Stimulated activated CD4-positive, alpha-beta T cell treated with anti-CD3 and anti-CD28 coated beads, Interleukin-4, amount 100 ng/mL, for 48 hours (primary cell): ENCODE data around the gene ARHGAP40.

Experiments
- DNase-seq, 2 donors: peaks; one replicate each; pipeline ENCODE4 v3.0.0-alpha.2; 2020; ENCODE audit warnings: low read depth in 2 of 2

The ARHGAP40 gene

DNA sequence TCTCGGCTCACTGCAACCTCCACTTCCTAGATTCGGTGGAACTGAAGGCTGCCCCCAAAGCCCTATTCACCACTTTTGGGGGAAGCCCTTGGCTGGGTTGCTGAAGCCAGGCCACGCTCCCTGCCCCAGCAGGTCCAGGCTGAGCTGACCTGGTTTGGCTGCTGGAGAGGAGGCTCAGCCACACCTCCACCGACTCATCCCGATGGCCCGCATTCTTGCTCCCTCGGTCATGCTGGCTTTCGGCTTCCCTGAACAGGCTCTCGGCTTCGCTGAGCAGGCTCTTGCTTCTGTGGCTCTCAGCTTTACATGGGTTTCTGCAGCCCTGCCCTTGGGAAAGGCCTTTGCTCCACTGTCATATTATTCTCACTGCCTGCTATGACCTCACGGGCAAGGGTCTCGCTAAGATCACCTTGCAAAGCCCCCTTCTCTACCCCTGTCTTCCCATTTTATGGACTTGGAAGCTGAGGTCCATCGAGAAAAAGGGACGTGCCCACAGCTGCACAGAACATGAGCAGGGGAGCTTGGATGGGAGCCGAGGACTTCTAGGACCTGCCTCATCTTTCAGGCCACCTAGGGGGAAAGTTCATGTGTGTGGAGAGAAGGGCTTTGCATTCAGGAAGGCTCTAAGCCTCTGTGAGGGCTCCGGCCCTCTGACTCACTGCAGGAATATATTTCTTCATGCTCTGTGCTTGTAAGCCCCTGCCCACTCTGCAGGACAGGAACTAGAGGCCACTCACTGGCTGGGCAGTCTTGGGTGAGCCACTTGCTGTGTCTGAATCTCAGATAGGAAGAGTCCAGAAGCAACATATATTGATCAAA is 15.6 kb downstream of the ARHGAP40 start:
- no peak for DNase-seq

DNA sequence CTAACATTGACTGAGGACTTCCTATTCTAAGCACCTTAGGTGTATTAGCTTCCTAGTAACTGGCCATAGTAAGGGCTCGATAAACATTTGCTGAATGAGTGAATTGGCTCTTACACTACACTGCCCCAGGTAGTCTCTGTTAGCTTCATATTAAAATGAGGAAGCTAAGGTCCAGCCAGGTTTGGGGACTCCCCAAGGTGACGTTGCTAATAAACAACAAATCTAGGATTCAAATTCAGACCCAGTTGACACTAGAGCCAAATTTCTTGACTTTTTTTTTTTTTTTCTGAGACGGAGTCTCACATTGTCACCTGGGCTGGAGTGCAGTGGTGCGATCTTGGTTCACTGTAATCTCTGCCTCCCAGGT is 16.2 kb downstream of the ARHGAP40 start:
- DNase-seq, result no peak

DNA sequence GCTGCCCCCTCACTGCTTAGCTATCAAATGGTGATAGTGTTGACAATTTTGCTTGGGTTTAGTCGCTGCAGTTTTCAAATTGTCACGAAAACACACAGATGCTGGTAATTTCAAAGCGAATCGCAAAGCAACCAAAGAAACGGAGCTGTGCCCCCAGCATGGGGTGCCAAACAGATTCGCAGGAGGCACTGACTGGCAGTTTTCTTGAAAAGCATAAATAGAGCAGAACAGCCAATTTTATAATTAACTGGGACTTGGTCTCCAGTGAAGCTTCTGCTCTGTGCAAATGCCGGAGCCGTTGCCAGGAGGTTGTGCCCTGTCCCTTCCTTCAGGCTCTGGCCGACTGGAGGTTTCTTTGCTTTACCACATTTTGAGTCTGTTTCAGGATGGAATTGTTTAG is 18.8 kb downstream of the ARHGAP40 start:
- no peak for DNase-seq

DNA sequence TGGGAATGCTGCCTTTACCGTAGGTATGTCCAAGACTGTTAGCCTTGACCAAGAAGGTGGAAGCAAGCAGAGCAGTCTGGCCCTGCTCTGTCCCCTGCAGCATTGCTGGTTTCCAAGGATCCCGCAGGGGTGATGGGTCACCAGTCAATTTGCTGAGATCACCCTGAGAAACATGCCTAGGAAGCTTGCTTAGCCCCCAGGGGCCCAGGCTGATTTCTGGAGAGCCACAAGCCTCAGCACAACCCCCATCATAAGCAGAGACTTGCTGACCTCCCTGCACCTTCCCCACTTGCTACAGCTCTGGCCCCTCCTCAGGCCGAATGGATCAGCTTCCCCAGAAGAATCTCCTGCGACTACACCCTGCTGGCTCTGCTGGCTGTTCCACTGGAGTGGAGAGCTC is 21.5 kb downstream of the ARHGAP40 start:
- DNase-seq, result no peak

DNA sequence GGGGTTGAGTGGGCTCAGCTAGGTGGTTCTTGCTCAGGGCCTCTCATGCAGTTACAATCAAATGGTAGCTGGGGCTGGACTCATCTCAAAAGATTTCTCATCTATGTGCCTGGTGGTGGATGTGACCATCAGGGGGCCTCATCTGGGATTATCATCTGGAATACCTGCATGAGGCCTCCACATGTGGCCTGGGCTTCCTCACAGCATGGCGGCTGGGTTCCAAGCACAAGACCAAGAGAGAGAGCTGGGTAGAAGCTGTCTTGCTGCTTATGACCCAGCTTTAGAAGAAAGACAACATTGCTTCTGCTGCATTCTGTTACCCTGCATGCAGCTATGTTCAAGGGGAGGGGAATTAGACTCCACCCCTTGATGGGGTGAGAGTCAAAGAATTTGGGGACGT is 22.5 kb downstream of the ARHGAP40 start:
- no peak for DNase-seq

DNA sequence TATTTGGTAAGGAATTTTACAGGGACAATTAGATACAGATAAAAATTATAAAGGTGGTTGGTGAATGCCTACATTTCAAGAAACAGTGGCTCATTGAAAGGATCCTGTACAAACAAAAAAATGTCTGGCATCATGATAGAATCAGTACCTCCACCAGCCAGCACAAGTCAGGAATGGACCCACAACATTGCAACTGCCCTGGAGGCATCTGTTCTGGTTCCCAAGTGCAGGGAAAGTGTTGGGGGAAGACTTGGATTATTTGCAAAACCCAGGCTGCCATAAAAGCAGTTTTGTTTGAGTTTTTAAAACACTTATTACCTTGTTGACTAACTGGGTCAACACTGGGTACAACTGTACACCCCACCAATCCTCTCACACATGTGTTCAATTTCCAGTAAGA is 24.3 kb downstream of the ARHGAP40 start:
- no peak for DNase-seq

DNA sequence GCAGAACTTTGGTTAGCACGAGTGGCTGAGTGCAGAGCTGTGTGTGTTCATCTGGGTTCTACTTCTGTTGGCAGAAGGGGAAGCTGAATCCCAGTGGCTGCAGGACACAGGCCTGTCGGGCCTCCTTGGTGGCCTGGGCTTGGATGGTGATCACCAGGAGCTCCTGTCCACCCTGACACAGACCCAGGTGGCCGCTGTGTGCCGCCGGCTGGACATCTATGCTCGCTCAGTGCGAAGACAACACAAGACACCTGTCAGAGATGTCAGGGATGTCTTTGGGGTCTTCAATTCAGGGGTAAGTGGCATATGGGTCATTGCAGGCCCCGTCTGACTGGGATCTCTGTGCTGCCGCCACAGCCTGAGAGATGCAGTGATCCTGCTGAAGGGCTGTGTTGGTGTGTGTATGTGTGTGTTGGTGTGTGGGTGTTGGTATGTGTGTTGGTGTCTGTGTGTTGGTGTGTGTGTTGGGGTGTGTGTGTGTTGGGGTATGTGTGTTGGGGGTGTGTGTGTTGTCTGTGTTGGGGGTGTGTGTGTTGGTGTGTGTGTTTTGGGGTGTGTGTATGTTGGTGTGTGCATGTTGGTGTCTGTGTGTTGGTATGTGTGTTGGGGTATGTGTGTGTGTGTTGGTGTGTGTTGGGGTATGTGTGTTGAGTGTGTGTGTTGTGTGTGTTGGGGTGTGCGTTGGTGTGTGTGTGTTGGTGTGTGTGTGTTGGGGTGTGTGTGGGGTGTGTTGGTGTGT is 25.5 kb downstream of the ARHGAP40 start:
- no peak for DNase-seq

DNA sequence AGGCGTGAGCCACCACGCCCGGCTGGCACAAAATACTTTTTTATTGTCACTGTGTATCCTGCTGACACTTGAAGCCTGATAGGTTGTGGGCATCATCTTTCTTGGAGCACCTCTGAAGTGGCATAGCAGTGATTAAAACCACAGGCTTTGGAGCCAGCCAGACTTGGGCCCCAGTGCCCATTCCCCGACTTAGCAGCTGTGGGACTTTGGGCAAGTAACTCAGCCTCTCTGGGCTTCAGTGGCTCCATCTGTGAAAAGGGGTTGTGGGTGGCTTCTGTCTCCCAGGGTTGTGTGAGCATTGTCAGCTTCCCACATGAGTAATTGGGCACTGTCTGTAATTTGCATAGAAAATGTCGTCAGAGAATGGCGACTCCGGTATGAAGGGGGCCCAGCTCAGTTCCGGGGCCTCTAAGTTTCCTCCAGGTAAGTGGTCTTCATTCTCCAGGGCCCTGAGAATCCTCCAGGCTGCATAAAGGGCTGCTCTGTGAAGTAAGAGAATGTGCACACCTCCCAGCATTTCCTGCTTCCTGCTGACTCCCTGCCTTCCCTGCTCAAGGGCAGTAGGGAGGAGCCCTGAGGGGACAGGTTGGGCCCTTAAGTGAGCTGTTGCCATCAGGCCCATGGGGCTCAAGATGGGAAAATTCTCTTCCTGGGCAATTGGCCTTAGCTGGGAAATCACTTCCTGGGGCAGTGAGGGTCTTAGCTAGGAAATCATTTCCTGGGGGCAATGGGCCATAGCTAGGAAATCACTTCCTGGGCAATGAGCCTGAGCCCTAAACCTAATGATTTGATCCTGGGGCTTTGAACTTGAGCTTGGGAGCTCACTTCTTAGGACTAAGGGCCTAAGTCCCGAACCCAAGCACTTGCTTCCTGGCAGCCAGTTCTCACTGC is 27.2 kb downstream of the ARHGAP40 start:
- DNase-seq, result no peak

DNA sequence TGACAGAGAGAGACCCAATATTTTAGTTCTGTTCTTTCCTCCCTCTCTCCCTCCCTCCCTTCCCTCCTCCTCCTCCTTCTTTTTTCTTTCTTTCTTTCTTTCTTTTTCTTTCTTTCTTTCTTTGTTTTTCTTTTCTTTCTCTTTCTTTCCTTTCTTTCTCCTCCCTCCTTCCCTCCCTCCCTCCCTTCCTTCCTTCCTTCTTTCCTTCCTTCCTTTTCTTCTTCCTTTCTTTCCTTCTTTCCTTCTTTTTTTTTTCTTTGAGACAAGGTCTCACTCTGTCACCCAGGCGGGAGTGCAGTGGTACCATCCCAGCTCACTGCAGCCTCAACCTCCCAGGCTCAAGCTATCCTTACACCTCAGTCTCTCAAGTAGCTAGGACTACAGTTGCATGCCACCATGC is 28.4 kb downstream of the ARHGAP40 start:
- no peak for DNase-seq

DNA sequence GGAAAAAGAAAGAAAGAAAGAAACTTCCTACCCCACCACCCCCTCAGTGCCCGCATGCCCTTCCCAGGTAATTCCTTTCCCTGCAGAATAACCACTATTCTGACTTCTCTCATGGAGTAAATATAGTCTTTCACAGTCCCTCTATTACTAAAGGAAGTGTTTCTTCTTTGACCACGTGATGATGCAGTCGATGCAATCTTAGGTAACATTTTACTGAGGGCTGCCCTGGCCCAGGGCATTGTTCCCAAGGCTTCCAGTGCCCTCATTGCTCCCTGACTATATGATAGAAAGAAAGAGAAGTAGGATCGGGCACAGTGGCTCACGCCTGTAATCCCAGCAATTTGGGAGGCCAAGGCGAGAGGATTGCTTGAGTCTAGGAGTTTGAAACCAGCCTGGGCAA is 29.1 kb downstream of the ARHGAP40 start:
- DNase-seq, result no peak

DNA sequence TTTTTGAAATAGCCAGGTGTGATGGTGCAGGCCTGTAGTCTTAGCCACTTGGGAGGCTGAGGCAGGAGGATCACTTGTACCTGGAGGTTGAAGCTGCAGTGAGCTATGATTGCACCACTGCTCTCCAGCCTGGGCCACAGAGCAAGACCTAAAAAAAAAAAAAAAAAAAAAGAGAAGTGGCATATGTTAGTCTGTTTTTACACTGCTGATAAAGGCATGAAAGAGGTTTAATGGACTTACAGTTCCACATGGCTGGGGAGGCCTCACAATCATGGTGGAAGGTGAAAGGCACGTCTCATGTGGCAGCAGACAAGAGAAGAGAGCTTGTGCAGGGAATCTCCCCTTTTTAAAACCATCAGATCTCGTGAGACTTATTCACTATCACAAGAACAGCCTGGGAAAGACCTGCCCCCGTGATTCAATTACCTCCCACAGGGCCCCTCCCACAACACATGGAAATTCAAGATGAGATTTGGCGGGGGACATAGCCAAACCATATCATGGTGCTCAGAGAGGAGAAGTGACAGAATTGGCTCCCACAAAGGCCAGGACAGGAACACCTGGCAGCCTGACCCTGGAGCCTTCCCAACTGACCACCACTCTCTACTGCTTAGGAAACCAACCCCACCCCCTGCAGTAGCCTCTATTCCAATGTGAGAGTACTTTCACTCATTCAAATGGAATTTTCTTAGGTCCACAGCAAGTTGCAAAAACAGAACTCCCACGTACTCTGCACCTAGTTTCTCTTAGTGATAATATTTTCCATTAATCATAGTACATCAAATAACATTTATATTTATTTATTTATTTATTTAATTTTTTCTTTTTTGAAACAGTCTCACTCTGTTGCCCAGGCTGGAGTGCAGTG is 29.8 kb downstream of the ARHGAP40 start:
- DNase-seq, result no peak

DNA sequence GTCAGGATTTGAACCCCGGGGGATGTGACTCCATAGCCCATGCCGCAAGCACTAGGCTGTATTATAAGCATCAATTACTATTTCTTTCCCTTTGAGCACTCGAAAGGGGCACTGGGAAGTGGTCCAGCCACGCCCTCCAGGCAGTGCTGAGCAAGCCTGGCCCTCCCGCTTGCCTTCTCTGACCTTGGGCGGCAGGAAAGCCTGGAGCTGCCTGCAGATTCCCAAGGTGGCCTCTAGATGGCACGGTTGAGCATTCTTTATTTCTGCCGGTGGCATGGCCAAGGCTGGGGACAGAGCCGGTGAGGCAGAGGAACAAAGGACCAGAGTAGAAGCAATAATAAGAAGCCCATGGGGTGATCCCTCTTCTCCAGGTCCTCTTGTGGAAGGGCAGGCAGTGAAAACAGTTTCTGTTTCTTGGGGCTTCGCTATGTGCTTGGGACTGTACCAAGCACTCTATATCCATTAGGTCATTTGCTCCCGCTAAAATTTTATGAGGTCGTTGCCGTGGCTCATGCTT is 32.0 kb downstream of the ARHGAP40 start:
- peak; percentile 52 to 54 for DNase-seq

DNA sequence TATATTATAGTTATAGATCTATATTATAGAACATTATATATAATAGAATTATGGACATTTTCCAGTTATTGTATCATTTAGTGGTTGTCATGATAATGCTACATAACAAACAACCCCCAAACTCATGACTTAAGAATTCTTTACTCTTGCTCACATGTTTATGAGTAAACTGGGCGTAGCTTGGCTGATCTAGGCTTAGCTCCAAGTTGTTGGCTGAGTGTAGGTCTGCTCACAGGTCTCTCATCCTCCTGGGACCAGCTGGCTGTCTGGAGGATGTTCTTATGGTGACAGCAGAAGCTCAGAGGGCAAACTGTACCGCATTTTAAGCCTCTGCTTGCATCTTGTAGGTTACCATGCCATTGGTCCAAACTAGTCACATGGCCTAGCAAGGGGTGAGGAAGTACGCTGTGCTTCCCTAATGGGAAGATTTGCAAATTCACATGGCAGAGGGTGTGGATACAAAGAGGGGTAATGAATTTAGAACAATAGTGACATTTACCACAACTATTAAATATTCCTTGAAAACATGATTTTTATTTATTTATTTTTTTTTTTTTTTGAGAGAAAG is 34.2 kb downstream of the ARHGAP40 start:
- no peak for DNase-seq

DNA sequence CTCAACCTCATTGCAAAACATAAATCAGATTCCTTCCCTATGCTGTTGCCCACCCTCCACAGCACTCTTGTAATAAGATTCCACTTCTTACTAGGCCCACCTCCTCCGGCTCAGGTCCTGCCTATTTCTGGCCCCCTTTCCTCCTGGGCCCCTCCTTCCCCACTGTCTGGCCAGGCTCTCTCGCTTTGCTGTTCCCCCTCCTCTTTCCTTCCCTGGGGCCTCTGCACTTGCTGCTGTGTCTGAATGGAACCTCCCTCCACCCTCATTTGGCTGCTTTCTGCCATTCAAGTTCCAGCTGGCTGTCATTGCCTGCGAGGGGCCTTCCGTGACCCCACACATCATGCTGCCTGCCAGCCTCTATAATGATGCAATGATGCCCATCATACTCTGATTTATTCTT is 38.9 kb downstream of the ARHGAP40 start:
- DNase-seq, result no peak

DNA sequence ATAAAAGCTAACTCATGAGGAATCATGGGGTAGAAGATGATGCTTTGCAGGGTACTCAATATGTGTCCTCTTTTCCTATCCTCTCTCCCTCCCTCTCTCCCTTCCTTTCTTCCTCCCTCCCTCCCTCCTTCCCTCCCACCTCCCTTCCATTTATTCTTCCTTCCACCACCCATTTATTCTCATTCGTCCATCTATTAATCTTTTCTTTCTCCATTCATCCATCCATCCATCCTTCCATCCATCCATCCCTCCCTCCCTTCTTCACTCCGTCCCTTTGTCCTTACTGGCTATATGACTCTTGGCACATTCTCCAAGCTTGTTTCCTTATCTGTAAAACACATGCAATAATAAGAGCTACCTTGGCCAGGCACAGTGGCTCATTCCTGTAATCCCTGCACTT is 40.9 kb downstream of the ARHGAP40 start:
- DNase-seq, result no peak

DNA sequence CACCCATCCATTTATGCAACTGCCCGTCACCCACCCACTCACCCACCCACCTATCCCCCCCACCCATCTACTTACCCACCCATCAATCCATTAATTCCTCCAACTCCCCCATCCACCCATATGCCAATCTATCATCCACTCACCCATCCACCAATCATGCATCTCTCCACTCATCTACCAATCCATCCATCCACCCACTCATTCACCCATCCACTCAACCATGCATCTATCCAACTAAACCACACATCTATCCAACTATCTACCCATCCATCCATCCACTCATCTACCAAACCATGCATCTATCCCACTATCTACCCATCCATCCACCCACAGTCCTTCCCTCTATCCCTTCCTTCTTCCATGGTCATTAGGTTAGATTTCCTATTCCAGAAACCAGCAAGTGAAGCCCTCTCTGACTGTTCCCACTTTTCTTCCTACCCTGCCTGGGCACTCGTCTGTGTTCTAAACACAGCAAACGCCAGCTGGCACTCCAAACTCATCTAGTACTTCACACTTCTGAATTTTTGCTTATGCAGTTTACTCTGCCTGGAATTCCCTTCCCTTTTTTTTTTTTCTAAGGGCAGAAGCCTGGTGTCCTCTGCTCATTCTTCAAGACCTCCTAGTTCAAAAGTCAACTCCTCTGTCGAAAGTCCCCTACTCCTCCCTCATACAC is 43.1 kb downstream of the ARHGAP40 start:
- no peak for DNase-seq

DNA sequence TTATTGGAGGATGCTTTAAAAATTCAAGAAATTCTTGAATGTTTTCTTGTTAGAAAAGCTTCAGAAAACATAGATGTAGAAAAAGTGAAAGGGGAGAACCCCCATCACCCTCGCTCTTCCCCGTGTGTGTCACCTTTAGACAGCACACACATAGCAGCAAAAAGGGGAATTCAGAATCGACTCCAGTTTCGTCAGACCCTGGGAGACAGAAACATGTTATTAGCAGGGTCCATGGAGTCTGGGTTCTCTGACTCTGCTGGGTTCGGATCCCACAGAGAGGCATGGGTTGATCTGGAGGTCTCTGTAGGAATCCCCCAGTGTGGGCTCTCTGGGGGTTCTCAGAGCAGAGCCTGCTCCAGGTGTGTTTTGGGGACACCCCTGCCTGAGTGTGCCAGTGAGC is 43.7 kb downstream of the ARHGAP40 start:
- DNase-seq, result no peak

DNA sequence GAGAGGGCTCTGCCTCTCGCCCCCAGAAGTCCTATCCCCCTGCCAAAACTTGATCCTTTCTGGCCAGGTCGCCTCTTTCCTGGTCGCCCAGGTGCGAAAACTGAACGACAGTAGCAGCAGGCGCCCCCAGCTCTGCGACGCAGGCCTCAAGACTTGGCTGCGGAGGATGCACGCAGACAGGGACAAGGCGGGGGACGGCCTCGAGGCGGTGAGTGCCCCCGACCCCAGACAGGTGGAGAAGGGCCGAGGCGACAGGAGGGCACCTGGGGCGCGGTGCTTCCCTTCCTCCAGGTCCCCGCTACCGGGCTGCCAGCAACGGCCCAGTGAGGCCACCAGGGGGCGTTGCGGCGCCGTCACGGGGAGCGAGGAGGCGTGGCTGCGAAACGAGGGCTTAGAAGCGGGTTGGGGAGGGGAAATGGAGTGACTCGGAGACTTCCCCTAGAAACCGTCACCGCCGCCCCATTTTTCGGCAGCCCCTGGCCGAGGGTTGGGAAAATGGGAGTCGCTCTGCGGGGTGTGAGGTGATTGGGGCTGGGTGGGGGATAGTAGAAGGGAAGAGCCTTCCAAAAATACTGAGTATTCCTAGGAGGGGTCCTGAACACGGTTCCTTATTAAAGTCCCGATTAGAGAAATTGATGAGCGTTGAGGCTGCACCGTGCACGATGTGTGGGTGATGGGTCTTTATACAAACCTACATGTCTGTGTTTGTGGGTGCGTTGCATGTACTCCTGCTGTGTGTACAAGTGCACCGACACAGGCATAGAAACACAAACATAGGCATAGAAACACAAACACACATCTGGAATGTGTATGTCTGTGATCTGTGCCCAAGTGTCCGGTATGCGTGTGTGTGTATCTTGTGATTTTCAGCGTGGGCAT is 44.6 kb downstream of the ARHGAP40 start:
- peak; percentile 80 to 91 for DNase-seq

DNA sequence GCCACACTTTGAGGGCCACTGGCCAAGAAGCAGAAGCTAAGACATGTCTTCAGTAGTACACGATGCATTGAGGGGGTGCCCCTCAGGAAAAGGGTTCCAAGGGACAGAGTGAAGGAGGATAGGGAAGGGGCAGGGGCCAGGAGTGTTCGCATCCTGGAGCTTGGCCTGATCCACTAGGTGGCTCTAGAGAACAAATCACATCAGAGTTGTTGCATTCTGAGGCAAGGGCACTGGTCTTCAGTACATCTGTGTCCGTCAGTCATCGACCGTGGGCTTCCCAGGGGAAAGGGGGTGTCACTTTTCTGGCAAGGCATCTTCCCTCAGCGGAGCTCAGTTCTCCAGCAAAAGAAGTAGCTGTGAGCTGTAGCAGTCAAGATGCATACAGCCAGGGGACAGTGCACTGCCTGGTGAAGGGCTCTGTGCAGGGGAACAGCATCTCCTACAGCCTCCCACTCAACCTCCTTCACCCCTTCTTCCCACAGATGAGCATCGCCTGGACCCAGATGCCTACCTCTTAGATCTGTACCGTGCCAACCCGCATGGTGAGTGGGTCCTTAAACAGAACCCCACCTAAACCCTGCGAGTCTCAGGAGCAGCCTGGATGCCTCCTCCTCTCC is 47.8 kb downstream of the ARHGAP40 start:
- DNase-seq, result no peak
